Measurements from ENCODE around the gene TCHP.
"Not testable (repeated sequence)": the region's sequence is repeated elsewhere in the genome, so short reads cannot be mapped to it uniquely, and the experiment has no call there.

The TCHP gene

DNA sequence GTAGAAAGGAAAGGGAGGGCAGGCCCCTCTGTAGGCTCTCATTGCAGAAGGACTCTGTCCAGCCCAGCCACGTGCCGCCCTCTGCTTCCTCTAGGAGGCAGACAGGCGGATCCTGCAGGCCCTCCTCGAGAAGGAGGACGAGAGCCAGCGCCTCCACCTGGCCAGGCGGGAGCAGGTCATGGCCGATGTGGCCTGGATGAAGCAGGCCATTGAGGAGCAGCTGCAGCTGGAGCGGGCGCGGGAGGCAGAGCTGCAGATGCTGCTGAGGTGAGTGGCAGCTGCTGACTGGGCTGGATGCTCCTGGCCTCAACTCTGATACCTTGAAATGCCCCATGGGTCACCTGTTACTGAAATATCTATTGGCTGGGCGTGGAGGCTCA is 10.9 kb downstream of the TCHP start:
- no peak for DNase-seq

DNA sequence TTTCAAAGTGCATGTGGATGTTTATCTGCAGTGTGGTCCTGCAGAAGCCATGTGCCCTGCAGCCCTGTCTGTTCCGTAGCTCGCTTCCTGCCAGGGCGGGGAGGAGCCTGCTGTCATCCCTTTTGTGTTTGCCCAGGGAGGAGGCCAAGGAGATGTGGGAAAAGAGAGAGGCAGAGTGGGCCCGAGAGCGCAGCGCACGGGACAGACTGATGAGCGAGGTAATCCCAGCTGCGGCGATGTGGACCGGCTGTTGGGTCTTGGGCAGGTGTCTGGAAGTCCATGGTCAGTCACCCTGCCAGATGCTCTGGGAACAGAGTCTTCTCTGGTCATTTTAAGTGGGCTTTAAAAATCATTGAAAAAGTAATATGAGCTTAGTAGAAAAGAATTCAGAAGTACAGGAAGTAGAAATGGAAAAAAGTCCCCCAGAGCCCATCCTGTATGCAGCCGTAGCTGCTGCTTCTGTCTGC is 12.8 kb downstream of the TCHP start:
- no peak for DNase-seq

DNA sequence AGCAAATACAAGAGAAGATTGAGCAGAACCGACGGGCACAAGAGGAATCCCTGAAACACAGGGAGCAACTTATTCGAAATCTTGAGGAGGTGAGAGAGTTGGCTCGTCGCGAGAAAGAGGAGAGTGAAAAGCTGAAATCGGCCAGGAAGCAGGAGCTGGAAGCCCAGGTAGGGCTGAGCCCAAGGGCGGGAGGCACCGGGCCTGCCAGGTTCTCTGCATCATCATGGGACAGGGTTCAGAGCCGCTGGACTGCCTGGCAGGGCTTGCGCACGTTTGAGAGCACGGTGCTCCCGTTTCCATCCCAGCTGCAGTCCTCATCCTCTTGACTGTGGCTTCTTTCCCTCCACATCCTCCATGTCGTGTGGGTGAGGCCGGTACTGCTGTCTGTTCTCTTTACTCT is 14.4 kb downstream of the TCHP start:
- DNase-seq, result no peak

DNA sequence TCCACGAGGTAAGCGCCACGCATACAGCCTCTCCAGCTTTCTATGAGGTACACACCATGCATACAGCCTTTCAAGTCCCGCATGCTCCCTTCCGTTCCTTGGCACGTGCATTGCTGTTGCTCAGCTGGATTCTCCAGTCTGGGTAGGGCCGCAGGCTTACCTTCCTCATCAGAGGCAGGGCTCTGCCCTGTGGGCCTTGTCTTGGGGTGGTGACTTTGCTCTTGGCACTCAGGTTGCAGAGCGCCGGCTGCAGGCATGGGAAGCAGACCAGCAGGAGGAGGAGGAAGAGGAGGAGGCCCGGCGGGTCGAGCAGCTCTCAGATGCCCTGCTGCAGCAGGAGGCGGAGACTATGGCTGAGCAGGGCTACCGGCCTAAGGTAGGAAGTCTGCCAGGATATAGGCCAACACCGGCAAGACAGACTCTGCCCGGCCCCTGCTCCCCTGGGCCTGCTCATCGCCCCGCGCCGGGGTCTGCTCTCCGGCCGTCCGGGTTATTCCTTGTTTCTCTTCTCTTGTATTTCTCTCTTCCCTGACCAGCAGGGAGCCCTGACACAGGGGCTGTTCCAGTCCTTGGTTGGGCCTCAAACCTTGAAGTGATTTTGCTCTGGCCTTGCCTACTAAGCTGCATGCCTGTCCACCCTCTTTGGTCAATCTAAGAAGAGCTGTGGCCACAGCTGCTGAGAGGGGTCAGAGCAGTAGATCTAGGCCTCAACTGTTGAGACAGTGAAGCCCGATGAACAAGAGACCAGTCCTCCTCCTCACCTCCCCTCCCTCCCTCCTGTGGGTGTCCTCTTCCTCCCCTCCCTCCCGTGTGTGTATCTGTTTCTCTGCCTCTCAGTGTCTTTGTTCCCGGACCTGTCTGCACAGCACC is 15.3 kb downstream of the TCHP start:
- no peak for DNase-seq

DNA sequence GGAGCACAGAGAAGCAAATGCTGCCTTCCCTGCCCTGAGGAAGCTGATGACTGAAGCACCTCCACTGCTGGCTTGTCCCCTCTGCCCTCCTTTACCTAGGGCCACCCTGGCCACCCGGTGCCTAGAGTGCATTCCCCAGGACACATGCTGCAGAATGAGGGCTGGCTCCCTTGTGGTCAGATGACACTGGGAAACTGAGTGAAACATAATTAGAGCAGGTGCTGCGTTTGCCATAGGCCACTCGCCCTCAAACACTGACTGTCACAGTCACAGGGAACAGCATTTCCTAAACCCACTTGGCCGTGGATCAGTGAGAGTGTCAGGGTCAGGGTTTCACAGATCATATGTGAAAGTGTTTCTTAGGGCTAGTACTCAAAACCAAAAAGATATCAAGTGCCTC is 16.0 kb downstream of the TCHP start:
- DNase-seq, result no peak

DNA sequence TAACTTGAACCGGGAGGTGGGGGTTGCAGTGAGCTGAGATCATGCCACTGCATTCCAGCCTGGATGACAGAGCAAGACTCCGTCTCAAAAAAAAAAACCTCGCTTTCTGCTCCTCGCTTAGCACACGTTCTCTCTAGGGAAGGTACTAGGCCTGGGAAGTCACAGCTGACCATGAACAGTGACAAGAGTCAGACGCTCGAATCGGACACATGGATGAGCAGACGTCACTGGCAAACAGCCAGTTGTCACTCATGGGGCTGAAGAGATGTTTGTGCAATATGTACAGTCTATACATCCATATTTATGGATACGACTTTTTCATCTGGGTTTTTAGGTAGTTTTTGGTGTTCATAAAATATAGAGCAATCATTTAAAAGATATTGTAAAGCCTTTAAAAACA is 19.4 kb downstream of the TCHP start:
- DNase-seq, result no peak

DNA sequence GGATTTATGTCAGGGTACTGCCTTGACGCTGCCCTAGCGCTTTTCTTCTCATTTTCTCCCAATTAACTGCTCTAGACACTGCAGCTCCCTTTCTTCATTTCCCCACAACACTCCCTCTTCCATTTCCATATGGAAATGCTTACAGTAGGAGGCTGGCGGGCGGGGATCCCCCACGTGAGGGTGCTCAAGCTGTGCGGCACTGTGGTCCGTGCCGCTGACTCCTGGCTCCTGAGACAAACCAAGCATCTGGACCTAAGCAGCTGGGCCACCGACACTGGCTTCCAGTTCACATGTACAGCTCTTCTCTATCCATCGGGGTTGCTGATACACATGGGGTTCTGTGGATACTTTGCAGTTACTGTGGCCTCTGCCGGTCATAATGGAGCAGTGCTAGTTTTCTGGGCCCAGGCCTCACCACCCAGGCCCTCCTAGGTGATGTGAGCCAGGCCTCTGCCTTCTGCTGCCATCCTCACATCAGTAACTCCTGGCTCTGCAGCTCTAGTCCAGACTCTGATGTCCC is 20.2 kb downstream of the TCHP start:
- DNase-seq, result no peak

DNA sequence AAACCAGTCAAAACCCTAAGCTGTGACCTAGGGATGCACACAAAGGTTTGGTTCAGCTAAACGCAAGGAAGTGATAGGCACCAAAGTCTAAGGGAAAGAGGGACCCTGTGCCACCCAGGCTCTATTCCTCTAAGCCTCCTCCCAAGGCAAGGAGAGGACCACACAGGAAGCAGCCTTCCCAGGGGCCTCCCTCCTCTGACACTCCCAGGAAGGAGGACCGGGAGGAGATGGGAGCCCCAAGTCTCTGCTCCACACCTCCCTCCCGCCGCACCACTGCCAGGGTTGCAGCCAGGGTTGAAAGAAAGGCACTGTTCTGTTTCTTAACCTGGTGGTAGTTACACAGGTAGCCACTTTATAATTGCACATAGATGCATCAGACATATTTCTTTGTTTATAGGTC is 21.9 kb downstream of the TCHP start:
- no peak for DNase-seq

DNA sequence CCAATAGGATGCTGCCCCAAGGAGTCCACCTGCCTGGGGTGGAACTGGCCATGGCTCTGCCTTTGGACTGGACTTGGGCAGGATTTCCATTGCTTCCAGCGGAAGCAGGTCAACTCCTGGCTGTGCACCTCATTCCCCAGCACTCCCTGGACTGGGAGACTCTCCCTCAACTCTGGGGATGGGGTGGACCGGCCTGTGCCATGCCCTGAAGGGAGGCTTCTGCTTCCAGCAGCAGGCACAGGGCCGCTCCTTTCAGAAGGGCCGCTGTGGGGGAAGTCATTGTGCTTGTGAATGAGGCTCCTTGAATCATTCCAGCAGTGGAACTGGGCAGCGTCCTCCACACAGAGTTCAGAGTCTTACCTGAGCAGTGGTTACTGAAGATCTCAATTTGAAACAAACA is 23.0 kb downstream of the TCHP start:
- no peak for DNase-seq

DNA sequence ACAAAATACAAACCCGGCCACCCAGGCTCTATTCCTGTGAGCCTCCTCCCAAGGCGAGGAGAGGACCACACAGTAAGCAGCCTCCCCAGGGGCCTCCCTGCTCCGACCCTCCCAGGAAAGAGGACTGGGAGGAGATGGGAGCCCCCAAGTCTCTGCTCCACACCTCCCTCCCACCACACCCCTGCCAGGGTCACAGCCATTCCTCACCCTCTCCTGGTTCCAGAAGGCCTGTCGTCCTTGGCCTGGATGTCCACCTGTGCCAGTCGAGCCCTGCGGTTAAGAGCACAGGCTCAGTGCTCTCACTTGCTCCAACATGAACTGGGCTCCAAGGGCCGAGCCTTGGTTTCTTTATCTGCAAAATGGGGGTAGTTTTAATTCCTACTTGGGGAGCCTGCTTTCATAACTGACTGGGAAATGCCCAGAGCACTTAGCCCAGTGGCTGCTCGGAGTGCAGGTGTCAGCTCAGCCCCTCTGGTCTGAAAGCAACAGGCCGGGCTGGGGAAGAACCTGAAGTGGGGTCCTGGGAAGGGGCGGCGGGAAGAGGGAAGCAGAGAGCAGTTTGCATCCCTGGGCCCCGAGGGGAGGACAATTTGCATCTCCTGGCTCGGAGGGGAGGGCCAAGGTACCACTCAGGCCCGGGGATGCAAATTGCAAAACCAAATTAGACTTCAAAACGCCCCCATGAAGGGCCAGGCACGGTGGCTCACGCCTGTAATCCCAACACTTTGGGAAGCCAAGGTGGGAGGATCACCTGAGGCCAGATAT is 23.6 kb downstream of the TCHP start:
- no peak for DNase-seq

DNA sequence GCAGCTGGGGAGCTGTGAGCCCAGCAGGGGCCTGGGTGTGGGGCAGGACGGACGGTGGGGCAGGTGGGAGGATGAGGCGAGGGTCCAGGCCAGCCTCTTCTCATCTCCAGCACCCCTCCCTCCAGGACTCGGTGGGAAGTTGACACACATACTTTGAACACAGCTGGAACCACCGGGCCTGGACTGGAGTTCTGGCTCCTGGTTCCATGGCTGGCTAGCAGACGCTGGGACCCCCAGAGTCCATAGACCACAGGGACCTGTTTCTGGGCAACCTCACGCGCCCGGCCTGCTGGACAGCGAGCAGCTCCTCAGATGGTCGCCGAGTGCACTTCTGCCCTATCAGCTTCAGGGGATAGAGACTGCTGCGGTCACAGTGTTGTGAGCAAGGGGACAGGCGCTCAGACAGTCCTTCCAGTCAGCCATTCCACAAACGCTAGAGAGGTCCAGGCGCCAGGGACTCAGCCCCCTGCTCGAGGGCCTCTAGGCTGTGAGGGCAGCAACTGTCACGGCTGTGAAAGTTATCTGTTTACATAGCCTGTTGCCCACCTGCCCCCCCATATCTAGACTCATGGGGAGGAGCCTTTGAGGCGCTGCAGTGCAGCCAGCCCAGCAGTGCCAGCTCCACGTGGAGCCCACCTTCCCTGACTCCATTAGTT is 25.2 kb downstream of the TCHP start:
- no peak for DNase-seq

DNA sequence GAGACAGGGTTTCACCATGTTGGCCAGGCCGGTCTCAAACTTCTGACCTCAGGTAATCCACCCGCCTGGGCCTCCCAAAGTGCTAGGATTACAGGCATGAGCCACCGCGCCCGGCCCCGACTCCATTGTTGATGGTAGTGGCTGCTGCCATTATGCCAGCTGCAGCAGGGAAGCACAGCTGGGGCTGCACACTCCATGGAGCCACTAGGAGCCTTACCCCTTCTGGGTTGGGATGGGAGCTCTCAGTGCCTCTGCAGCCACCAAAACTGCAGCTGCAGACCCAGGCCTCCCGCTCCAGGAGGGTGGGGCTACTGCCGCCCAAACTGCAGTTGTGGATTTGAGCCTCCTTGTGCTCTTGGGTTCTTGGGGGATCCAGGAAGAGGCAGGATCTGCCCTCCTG is 25.9 kb downstream of the TCHP start:
- DNase-seq, result no peak

DNA sequence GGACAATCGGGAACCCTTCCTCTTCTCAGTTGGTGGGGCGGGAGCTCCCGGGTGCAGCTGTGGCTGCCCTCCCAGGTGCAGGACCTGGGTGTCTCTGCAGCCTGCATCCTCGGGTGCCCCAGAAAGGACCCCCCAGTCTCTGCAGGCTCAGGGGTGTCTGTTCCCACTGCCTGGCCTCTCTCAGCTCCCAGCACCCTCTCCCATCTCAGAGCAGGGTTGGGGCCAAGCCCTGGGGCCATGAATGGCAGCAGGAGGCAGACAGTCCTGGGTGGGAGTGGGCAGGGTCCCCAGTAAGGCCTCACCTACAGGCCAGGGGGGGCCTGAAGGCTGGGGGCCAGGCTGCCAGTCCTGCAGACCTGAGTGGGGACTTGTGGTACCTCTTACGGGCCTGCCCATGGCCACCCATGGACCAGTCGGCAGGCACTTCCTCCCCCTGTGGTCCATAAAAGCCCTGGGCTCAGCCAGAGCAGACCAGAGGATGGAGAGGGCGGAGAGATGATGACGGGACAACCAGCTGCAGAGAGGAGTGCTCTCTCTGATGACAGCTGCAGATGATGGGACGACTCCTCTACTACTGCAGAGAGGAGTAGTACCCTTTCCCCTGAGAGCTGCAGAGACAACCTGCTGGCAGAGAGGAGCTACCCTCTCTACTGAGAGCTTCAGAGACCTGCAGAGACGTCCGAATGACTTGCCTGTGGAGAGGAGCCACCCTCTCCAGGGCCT is 26.6 kb downstream of the TCHP start:
- DNase-seq, result no peak

DNA sequence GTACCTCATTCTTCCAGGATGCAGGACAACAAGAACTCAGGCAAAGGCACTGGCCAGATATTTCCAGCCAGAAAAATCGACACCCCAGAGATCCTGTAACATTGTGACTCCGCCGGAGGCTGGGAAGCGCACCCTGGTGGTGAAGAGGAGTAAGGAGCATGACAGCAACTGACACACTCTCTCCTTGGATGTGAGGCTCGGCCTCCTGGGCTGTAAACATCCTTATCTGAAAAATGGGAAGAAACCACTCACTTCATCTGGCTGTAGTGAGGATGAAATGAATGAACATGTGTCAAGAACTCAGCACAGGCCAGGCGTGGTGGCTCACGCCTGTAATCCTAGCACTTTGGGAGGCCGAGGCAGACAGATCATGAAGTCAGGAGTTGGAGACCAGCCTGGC is 27.5 kb downstream of the TCHP start:
- peak; percentile 43 to 58 for DNase-seq

DNA sequence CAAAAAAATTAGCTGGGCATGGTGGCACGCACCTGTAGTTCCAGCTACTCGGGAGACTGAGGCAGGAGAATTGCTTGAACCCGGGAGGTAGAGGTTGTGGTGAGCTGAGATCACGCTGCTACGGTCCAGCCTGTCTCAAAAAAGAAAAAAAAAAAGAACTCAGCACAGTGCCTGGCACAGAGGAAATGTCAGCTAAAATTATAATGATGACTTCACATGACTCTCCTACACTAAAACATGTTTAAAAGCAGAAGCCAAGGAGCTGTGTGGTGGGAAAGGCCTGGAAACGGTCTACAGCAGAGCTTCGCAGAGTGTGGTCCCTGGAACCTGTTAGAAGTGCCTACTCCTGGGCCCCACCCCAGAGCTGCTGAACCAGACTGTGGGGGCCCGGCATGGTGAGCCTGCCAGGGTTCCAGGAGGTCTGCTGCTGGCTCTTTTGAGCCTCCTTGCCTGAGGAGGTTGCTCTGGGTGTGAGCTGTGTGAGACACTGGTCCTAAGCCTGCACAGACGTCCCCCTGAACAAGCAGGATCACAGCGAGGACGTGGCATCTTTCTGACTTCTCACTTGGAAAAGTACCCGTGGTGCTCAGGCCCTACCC is 28.1 kb downstream of the TCHP start:
- DNase-seq, result no peak

DNA sequence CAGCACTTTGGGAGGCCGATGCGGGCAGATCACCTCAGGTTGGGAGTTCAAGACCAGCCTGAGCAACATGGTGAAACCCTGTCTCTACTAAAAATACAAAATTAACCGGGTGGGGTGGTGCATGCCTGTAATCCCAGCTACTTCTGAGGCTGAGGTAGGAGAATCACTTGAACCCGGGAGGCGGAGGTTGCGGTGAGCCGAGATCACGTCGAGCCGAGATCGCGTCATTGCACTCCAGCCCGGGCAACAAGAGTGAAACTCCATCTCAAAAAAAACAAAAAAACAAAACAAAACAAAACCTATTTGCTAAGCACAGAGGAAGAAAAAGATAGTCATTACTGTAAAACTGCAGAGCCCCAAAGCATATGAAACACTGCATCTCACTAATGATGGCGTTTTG is 29.3 kb downstream of the TCHP start:
- DNase-seq, result not testable (repeated sequence)

DNA sequence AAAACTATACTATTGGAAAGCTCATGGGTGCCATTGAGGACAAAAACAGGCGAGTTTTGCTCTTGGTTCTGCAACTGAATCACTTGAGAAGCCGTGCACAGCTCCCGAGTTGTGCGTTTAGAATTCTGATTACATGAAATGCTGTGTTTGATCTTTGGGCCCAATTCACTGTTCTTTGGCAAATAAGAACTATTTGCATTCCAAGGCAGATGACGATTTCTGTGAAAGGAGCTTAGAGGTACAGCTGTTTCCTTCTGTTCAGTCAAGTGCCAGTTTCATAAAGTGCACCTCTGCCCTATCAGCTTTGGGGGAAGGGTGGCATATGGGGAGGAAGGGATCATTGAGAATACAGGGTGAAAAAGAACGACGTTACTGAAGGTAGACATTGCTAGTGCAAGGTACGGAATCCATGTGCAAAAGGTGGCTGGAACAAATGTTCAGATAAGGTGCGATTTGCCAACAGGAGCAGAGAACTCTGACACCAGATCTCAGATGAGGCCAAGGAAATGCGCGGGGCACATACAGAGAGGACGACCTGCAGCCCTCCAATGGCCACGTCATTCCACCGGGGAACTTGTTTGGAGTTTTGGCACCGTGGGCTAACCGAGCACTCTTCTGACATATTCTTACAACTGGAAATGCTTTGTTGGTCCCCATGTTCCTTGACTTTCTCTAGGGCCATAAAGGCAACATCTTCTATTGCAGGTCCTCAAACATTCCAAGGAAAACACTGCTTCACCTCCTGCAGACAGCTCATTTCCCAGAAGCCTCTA is 30.1 kb downstream of the TCHP start:
- DNase-seq, result no peak

DNA sequence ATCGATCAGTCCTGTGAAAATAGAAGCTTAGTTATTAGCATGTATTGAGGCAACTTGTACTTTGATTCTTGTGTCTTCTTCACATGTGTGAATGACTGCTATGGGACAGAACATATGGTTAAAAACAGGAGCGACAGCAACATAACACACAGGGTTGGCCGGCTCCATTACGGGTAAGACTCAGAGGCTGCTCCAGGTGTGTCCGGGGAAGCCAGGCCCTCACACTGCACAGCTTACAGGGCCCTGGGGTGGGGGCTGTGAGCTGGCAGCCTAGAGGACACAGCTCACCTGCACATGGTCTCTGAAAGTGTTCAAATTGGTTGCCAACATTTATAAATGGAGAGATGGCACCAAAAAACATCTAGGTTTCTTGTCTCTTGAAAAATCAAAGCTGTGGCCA is 31.1 kb downstream of the TCHP start:
- DNase-seq, result no peak

DNA sequence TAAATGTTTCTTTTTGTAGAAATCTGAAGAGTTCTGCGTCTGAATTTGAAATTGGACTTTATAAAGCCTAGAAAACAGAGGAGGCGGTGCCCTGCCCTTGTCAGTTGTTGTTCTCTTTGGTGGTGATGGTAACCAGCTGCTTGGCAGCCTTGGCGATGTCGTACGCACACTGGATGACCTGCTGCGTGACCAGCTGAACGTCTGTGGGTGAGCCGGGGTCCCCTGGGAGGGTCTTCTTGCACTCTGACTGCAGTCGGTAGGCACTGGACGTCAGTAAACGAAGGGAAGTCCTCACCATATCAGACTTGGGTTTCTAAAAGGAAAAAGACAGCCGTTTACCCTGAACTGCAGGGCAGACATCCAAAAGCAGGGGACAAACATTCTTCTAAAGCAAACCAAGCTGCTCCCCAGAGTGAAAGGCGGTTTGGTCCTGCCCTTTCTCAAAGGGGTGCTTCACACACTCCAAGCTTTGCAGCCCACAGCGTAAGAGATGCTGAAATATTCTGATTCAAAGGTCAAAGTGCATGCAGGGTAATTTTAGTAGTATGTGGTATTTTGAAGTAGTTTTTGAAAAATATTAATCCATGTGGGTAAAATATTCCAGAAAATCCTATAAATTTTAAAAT is 32.9 kb downstream of the TCHP start:
- DNase-seq, result no peak

DNA sequence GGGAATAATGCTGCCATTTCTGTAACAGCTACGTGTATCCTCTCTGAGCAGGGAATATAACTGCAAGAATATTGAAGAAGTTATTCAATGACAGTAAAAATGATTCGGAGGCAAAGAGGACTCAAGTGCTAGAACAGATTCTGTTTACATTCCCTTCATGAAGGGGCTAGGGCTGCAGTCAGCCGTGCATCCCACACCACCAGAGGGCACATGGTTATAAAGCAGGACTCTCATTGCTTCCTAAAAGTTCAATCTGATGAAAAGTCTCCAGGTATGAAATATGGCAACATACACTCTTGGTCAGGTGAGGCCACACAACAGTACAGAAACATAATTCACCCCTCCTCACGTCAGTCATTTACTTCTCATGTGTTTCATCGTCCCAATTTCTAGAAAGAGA is 34.0 kb downstream of the TCHP start:
- DNase-seq, result peak in 1 of 2 donors; percentile 22

DNA sequence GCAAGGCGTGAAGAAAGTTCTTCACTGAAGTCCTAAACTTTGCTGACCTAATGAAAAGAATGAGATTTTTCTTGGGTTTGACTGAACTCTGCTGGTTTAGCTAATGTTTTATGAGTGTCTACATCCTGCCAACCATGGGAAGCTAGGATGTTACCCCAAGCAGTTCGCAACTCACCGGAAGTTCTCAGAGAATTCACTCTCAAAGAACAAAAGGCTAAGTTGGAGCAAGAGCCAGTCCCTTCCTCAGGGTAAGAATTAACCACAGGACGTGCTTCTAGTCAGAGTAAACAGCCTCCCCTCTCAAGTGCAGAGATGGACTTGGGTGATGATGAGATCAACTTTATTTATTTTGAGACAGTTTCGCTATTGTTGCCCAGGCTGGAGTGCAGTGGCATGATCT is 37.3 kb downstream of the TCHP start:
- no peak for DNase-seq
